ENCODE measurements around the gene GAREM1. TPM values are rescaled to one million over a fixed set of nuclear protein-coding genes. Genes with fewer than 3 reads are reported as not detected.

GAREM1 gene
- total RNA-seq, 5 donors from 2014 or later (not counting 1 experiment from before 2014, with no cell fraction given), result 0.26 to 0.41 (median 0.33) TPM

DNA sequence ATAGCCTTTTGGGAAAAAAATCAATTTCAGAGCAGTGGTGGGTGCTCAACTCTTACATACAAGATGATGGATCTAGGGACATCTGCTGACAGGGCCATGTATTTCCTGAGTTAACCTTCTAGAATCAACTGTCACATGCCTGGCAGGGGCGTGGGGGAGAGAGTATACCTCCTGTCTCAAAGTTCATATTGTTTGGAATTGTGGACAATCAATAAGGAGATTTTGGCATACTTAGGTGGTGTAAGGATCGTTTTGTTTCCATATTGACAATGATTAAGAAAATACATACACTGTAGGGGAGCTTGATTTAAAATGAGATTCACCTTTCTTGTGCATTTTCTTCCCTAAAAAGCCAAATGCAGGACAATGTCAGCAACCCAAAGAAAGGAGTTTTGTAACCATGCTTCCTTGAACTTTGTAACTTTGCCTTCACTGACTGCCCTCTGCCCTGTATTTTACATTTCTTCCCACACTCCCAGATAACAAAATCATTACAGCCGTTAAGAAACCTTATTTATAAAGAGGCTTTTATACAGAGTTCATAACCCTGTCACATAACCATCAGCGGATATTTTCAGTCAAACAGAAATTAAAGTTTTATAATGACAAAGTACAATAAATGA is 192.4 kb downstream of the GAREM1 start:
- no peaks in the 10 kb centered on the region for H3K9me3 Mint-ChIP-seq
- no peak overlapping the region for H3K27ac ChIP-seq (ENCODE audit: low read length)
- H3K36me3 ChIP-seq (ENCODE audit: control insufficient read depth in 2 of 2, extremely low read depth in 1 of 2, insufficient read depth in 1 of 2, low read length in 1 of 2), result no peaks in the 10 kb centered on the region
- H3K27ac Mint-ChIP-seq, result no peak overlapping the region
- no peaks in the 10 kb centered on the region for H3K9me3 ChIP-seq
- H3K4me3 ChIP-seq (ENCODE audit: control insufficient read depth in 1 of 2, extremely low read depth in 1 of 2, low read length in 1 of 2), result no peak overlapping the region
- no peak overlapping the region for H3K4me3 Mint-ChIP-seq
- ChIA-PET POLR2A (no interaction called here), CTCF (no interaction called here)
- DNase-seq (no peak), ATAC-seq (replicated peaks in 1 of 4) (no peak)
- peaks cover 3 to 16% of the 10 kb centered on the region in 2 donors for H3K27me3 Mint-ChIP-seq
- H3K27me3 ChIP-seq (replicated peaks in 1 of 2; ENCODE audit: control insufficient read depth in 2 of 2, extremely low read depth in 1 of 2, insufficient read depth in 2 of 2, low read length in 1 of 2), result peaks cover 0 to 5% of the 10 kb centered on the region in 2 experiments
- no peaks in the 10 kb centered on the region for H3K36me3 Mint-ChIP-seq
- no peaks in the 10 kb centered on the region for H3K4me1 ChIP-seq (ENCODE audit: control insufficient read depth in 1 of 2, extremely low read depth in 1 of 2, insufficient read depth in 2 of 2, low read length in 2 of 2)
- whole genome bisulfite sequencing (ENCODE audit: insufficient coverage), result 20% methylated on average over 1 of the region's 4 CpGs
- no peaks in the 10 kb centered on the region for H3K4me1 Mint-ChIP-seq

DNA sequence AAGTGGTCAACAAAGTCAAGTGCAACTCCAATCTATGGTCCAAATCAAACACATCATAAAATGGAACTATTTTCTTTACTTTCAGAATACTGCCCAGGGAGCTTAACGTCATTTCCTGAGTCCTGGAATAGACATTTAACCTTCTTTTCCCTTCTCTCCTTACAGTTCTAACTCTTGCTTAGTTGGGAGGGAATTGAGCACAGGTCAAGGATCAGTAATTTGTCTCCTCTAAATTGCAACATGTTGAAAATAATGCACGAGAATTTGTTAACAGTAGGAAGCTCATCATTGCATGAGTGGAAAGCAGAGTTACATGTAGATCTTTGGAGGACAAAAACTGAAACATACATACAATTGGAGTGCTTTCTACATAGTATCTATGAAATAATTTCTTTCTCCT is 193.1 kb downstream of the GAREM1 start:
- H3K9me3 Mint-ChIP-seq, result no peaks in the 10 kb centered on the region
- H3K36me3 Mint-ChIP-seq, result no peaks in the 10 kb centered on the region
- H3K27ac Mint-ChIP-seq, result no peak overlapping the region
- Histone ChIP-seq H3K4me3 (ENCODE audit: control insufficient read depth in 1 of 2, extremely low read depth in 1 of 2, low read length in 1 of 2) (no peak overlapping the region), H3K36me3 (ENCODE audit: control insufficient read depth in 2 of 2, extremely low read depth in 1 of 2, insufficient read depth in 1 of 2, low read length in 1 of 2) (no peaks in the 10 kb centered on the region), H3K9me3 (no peaks in the 10 kb centered on the region), H3K27me3 (replicated peaks in 1 of 2; ENCODE audit: control insufficient read depth in 2 of 2, extremely low read depth in 1 of 2, insufficient read depth in 2 of 2, low read length in 1 of 2) (peaks cover 0 to 5% of the 10 kb centered on the region in 2 experiments), H3K4me1 (ENCODE audit: control insufficient read depth in 1 of 2, extremely low read depth in 1 of 2, insufficient read depth in 2 of 2, low read length in 2 of 2) (no peaks in the 10 kb centered on the region), H3K27ac (ENCODE audit: low read length) (no peak overlapping the region)
- ChIA-PET POLR2A (no interaction called here), CTCF (no interaction called here)
- peaks cover 3 to 16% of the 10 kb centered on the region in 2 donors for H3K27me3 Mint-ChIP-seq
- no peak for DNase-seq
- H3K4me3 Mint-ChIP-seq, result no peak overlapping the region
- WGBS (ENCODE audit: insufficient coverage), result no CpG with 5 or more reads among the region's 2 CpGs
- no peaks in the 10 kb centered on the region for H3K4me1 Mint-ChIP-seq
- no peak for ATAC-seq (replicated peaks in 1 of 4)

GRCh38 chr18:32276906-32277305 is 193.8 kb downstream of the GAREM1 start:
- WGBS (ENCODE audit: insufficient coverage), result 65% methylated on average over 3 of the region's 4 CpGs
- Histone ChIP-seq H3K27me3 (replicated peaks in 1 of 2; ENCODE audit: control insufficient read depth in 2 of 2, extremely low read depth in 1 of 2, insufficient read depth in 2 of 2, low read length in 1 of 2) (peaks cover 0 to 9% of the 10 kb centered on the region in 2 experiments), H3K27ac (ENCODE audit: low read length) (no peak overlapping the region), H3K36me3 (ENCODE audit: control insufficient read depth in 2 of 2, extremely low read depth in 1 of 2, insufficient read depth in 1 of 2, low read length in 1 of 2) (no peaks in the 10 kb centered on the region), H3K9me3 (no peaks in the 10 kb centered on the region), H3K4me1 (ENCODE audit: control insufficient read depth in 1 of 2, extremely low read depth in 1 of 2, insufficient read depth in 2 of 2, low read length in 2 of 2) (no peaks in the 10 kb centered on the region), H3K4me3 (ENCODE audit: control insufficient read depth in 1 of 2, extremely low read depth in 1 of 2, low read length in 1 of 2) (no peak overlapping the region)
- POLR2A ChIA-PET, result no interaction called here
- ATAC-seq (replicated peaks in 1 of 4) (no peak), DNase-seq (no peak)
- Mint-ChIP-seq H3K9me3 (no peaks in the 10 kb centered on the region), H3K27me3 (peaks cover 3 to 16% of the 10 kb centered on the region in 2 donors), H3K36me3 (no peaks in the 10 kb centered on the region), H3K4me3 (no peak overlapping the region), H3K27ac (no peak overlapping the region), H3K4me1 (no peaks in the 10 kb centered on the region)
- CTCF ChIA-PET, result no interaction called here

- Histone ChIP-seq H3K9me3 (no peaks in the 10 kb centered on the region), H3K4me1 (ENCODE audit: control insufficient read depth in 1 of 2, extremely low read depth in 1 of 2, insufficient read depth in 2 of 2, low read length in 2 of 2) (no peaks in the 10 kb centered on the region), H3K27me3 (replicated peaks in 1 of 2; ENCODE audit: control insufficient read depth in 2 of 2, extremely low read depth in 1 of 2, insufficient read depth in 2 of 2, low read length in 1 of 2) (peaks cover 0 to 9% of the 10 kb centered on the region in 2 experiments), H3K36me3 (ENCODE audit: control insufficient read depth in 2 of 2, extremely low read depth in 1 of 2, insufficient read depth in 1 of 2, low read length in 1 of 2) (no peaks in the 10 kb centered on the region), H3K4me3 (ENCODE audit: control insufficient read depth in 1 of 2, extremely low read depth in 1 of 2, low read length in 1 of 2) (no peak overlapping the region), H3K27ac (ENCODE audit: low read length) (no peak overlapping the region)
- WGBS (ENCODE audit: insufficient coverage), result no CpG with 5 or more reads among the region's 2 CpGs
- Mint-ChIP-seq H3K9me3 (no peaks in the 10 kb centered on the region), H3K4me3 (no peak overlapping the region), H3K27ac (no peak overlapping the region), H3K4me1 (no peaks in the 10 kb centered on the region), H3K27me3 (peaks cover 3 to 16% of the 10 kb centered on the region in 2 donors), H3K36me3 (no peaks in the 10 kb centered on the region)
- ATAC-seq (replicated peaks in 1 of 4) (no peak), DNase-seq (no peak)
- ChIA-PET POLR2A (no interaction called here), CTCF (no interaction called here)
Measured at GRCh38 chr18:32276256-32276655, 194.4 kb downstream of the GAREM1 start.

DNA sequence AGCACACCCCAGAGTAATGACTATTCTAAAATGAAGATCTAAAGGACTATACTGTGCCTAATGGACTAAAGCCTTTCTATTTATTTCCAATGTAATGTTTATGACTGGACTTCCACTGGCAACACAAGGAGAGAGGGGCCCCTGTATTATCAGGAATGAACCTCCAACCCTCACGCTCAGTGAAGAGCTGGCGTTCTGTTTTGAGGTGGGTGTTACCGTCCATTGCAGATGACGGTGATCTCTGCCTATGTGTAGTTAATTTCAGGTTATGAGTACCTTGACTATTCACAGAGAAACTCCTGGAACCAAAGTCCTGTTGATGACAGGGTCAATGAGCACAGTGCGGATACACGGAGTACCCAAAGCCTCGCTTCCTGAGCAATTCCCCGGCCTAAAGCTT is 195.5 kb downstream of the GAREM1 start:
- no peaks in the 10 kb centered on the region for H3K9me3 Mint-ChIP-seq
- no peaks in the 10 kb centered on the region for H3K36me3 Mint-ChIP-seq
- DNase-seq, result no peak
- no peak for ATAC-seq (replicated peaks in 1 of 4)
- no CpG with 5 or more reads among the region's 8 CpGs for WGBS (ENCODE audit: insufficient coverage)
- Histone ChIP-seq H3K9me3 (no peaks in the 10 kb centered on the region), H3K36me3 (ENCODE audit: control insufficient read depth in 2 of 2, extremely low read depth in 1 of 2, insufficient read depth in 1 of 2, low read length in 1 of 2) (no peaks in the 10 kb centered on the region), H3K27ac (ENCODE audit: low read length) (no peak overlapping the region), H3K4me1 (ENCODE audit: control insufficient read depth in 1 of 2, extremely low read depth in 1 of 2, insufficient read depth in 2 of 2, low read length in 2 of 2) (no peaks in the 10 kb centered on the region), H3K27me3 (replicated peaks in 1 of 2; ENCODE audit: control insufficient read depth in 2 of 2, extremely low read depth in 1 of 2, insufficient read depth in 2 of 2, low read length in 1 of 2) (peaks cover 0 to 9% of the 10 kb centered on the region in 2 experiments), H3K4me3 (ENCODE audit: control insufficient read depth in 1 of 2, extremely low read depth in 1 of 2, low read length in 1 of 2) (no peak overlapping the region)
- H3K27me3 Mint-ChIP-seq, result peaks cover 3 to 16% of the 10 kb centered on the region in 2 donors
- ChIA-PET CTCF (interaction anchor here in 1 of 2 donors (1.0 kb wide), 1 partner anchor 195 kb away, joined by 3 read pairs; the partner anchor contains the start of gene GAREM1), POLR2A (no interaction called here)
- H3K4me1 Mint-ChIP-seq, result no peaks in the 10 kb centered on the region
- H3K4me3 Mint-ChIP-seq, result no peak overlapping the region
- H3K27ac Mint-ChIP-seq, result no peak overlapping the region

DNA sequence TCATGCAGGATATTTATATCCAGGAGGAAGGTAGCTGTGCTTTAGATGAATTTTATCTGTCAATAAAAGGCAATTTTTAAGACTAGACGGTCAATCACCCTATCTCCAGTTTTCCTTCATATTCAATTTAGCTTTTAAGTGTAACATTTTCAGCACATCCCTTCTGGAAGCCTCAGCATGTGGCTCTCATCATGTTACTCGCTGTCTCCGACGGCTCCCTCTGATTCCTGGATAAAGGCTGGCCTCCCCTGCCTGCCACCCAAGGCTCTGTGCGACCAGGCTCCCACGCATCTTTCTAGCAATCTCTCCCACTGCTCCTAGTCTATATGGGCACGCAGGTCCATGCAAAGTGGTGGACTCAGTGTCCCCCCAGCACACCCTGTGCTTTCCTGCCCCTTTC is 196.4 kb downstream of the GAREM1 start:
- Mint-ChIP-seq H3K4me3 (no peak overlapping the region), H3K27ac (no peak overlapping the region), H3K4me1 (no peaks in the 10 kb centered on the region), H3K27me3 (peaks cover 3 to 16% of the 10 kb centered on the region in 2 donors), H3K9me3 (no peaks in the 10 kb centered on the region), H3K36me3 (no peaks in the 10 kb centered on the region)
- Histone ChIP-seq H3K9me3 (no peaks in the 10 kb centered on the region), H3K36me3 (ENCODE audit: control insufficient read depth in 2 of 2, extremely low read depth in 1 of 2, insufficient read depth in 1 of 2, low read length in 1 of 2) (no peaks in the 10 kb centered on the region), H3K4me1 (ENCODE audit: control insufficient read depth in 1 of 2, extremely low read depth in 1 of 2, insufficient read depth in 2 of 2, low read length in 2 of 2) (no peaks in the 10 kb centered on the region), H3K27ac (ENCODE audit: low read length) (no peak overlapping the region), H3K4me3 (ENCODE audit: control insufficient read depth in 1 of 2, extremely low read depth in 1 of 2, low read length in 1 of 2) (no peak overlapping the region), H3K27me3 (replicated peaks in 1 of 2; ENCODE audit: control insufficient read depth in 2 of 2, extremely low read depth in 1 of 2, insufficient read depth in 2 of 2, low read length in 1 of 2) (peaks cover 0 to 9% of the 10 kb centered on the region in 2 experiments)
- ATAC-seq (replicated peaks in 1 of 4) (no peak), DNase-seq (no peak)
- CTCF ChIA-PET, result interaction anchor here in 1 of 2 donors (1.0 kb wide), 1 partner anchor 196 kb away, joined by 3 read pairs; the partner anchor contains the start of gene GAREM1
- POLR2A ChIA-PET, result no interaction called here
- WGBS (ENCODE audit: insufficient coverage), result 77% methylated on average over 6 of the region's 7 CpGs

All from T-cell (primary cell).